ENCODE data around the gene NTRK1. TPM values are rescaled to one million over a fixed set of nuclear protein-coding genes. Genes with fewer than 3 reads are reported as not detected.

NTRK1 gene
- under 1 TPM; 0.42 to 0.81 TPM for total RNA-seq

- Histone ChIP-seq H3K9me3 (no peaks in the 10 kb centered on the region), H3K4me1 (ENCODE audit: control insufficient read depth in 1 of 2, low read depth in 2 of 2) (peaks cover 16 to 27% of the 10 kb centered on the region in 2 donors), H3K27ac (no peak within 1 kb of the TSS), H3K36me3 (no peaks in the 10 kb centered on the region), H3K27me3 (replicated peaks; ENCODE audit: insufficient read depth) (peaks cover 15% of the 10 kb centered on the region), H3K4me3 (peak within 1 kb of the TSS; percentile 64)
- no peak for DNase-seq (ENCODE audit: low spot score)
- no peak for ATAC-seq (ENCODE audit: insufficient number of reproducible peaks, low FRiP score, low read depth)
- no peak for TF ChIP-seq CTCF (IDR thresholded peaks at IDR 0.05)
Observed at GRCh38 chr1:156860628-156861423, at the start of gene NTRK1. Gene NTRK1 (plus strand): TSS chr1:156860865. CDS start chr1:156860935, 70 bp downstream.

- H3K4me1 ChIP-seq (ENCODE audit: control insufficient read depth in 1 of 2, low read depth in 2 of 2), result peaks cover 8 to 15% of the 10 kb centered on the region in 2 donors
- ATAC-seq (ENCODE audit: insufficient number of reproducible peaks, low FRiP score, low read depth) (no peak), DNase-seq (ENCODE audit: low spot score) (no peak)
- TF ChIP-seq CTCF (IDR thresholded peaks at IDR 0.05), result no peak
- H3K36me3 ChIP-seq, result no peaks in the 10 kb centered on the region
- no peaks in the 10 kb centered on the region for H3K27me3 ChIP-seq (replicated peaks; ENCODE audit: insufficient read depth)
- no peak overlapping the region for H3K27ac ChIP-seq
- no peak overlapping the region for H3K4me3 ChIP-seq
- H3K9me3 ChIP-seq, result no peaks in the 10 kb centered on the region
Observed at GRCh38 chr1:156811168-156811567, 49.5 kb upstream of the NTRK1 start.

- no peak for DNase-seq (ENCODE audit: low spot score)
Observed at GRCh38 chr1:156812293-156812990, 48.2 kb upstream of the NTRK1 start.

GRCh38 chr1:156813298-156813697 is 47.4 kb upstream of the NTRK1 start:
- no peak overlapping the region for H3K27ac ChIP-seq
- H3K36me3 ChIP-seq, result no peaks in the 10 kb centered on the region
- H3K4me1 ChIP-seq (ENCODE audit: control insufficient read depth in 1 of 2, low read depth in 2 of 2), result peaks cover 8 to 15% of the 10 kb centered on the region in 2 donors
- H3K4me3 ChIP-seq, result peak overlapping the region; percentile 77
- ATAC-seq (ENCODE audit: insufficient number of reproducible peaks, low FRiP score, low read depth) (no peak), DNase-seq (ENCODE audit: low spot score) (no peak)
- no peaks in the 10 kb centered on the region for H3K27me3 ChIP-seq (replicated peaks; ENCODE audit: insufficient read depth)
- no peak for TF ChIP-seq CTCF (IDR thresholded peaks at IDR 0.05)
- H3K9me3 ChIP-seq, result no peaks in the 10 kb centered on the region

More at GRCh38 chr1:156812293-156812990, 48.2 kb upstream of the NTRK1 start:
- no peak for TF ChIP-seq CTCF (IDR thresholded peaks at IDR 0.05)
- Histone ChIP-seq H3K27me3 (replicated peaks; ENCODE audit: insufficient read depth) (no peaks in the 10 kb centered on the region), H3K9me3 (no peaks in the 10 kb centered on the region), H3K4me1 (ENCODE audit: control insufficient read depth in 1 of 2, low read depth in 2 of 2) (peaks cover 8 to 15% of the 10 kb centered on the region in 2 donors), H3K36me3 (no peaks in the 10 kb centered on the region), H3K27ac (no peak overlapping the region), H3K4me3 (no peak overlapping the region)
- ATAC-seq (ENCODE audit: insufficient number of reproducible peaks, low FRiP score, low read depth), result no peak
